Measurements from ENCODE around the gene MAST1. TPM values are rescaled to one million over a fixed set of nuclear protein-coding genes. Genes with fewer than 3 reads are reported as not detected.

MAST1 gene
- total RNA-seq, 2 donors from 2014 or later: 0.42 to 1.4 TPM

DNA sequence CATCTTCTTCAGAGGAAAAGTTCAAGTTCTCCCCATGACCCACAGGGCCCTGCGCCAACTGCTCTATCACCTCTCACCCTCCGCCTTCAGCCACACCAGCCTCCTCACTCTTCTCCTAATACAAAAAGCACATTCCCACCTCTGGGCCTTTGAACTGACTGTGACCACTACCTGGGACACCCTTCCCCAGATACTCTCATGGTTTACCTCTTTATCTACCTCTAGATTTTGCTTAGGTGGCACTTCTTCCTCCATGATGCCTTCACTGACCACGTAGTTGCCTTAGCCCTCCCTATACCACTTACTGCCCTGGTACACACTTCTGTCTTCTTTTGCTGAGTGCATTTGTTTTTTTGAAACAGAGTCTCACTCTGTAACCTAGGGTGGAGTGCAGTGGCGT is 84.6 kb downstream of the MAST1 start:
- TF ChIP-seq, protein P1, sequence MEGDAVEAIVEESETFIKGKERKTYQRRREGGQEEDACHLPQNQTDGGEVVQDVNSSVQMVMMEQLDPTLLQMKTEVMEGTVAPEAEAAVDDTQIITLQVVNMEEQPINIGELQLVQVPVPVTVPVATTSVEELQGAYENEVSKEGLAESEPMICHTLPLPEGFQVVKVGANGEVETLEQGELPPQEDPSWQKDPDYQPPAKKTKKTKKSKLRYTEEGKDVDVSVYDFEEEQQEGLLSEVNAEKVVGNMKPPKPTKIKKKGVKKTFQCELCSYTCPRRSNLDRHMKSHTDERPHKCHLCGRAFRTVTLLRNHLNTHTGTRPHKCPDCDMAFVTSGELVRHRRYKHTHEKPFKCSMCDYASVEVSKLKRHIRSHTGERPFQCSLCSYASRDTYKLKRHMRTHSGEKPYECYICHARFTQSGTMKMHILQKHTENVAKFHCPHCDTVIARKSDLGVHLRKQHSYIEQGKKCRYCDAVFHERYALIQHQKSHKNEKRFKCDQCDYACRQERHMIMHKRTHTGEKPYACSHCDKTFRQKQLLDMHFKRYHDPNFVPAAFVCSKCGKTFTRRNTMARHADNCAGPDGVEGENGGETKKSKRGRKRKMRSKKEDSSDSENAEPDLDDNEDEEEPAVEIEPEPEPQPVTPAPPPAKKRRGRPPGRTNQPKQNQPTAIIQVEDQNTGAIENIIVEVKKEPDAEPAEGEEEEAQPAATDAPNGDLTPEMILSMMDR (IDR thresholded peaks at IDR 0.05): no peak
- intact Hi-C loops (cut with DNase I): no loop called here
- Histone ChIP-seq H3K36me3 (peaks cover 11% of the 10 kb centered on the region), H3K4me1 (no peaks in the 10 kb centered on the region), H3K9me3 (no peaks in the 10 kb centered on the region), H3K9ac (ENCODE audit: low read depth in 2 of 2, low read length in 2 of 2) (no peak overlapping the region), H3K27me3 (no peaks in the 10 kb centered on the region), H3K4me3 (no peak overlapping the region), H3K27ac (no peak overlapping the region)
- DNase-seq: no peak

Small RNAs within 50 kb of the gene (microRNA-seq; reads per million reads assigned to microRNA genes)
- not detected for gene MIR5695
- not detected for gene MIR6794

Other genes with a start within 250 kb of the MAST1 start
- gene ZNF490, start 227.7 kb upstream of the MAST1 start, total RNA-seq: 1 to 10 TPM; 6.2 to 7.5 TPM
- gene ZNF791, start 227.6 kb upstream of the MAST1 start, total RNA-seq: 10 to 100 TPM; 17.9 to 20.5 TPM
- 10 to 100 TPM; 51.7 to 67.4 TPM for gene MAN2B1, start 171.8 kb upstream of the MAST1 start, total RNA-seq
- 10 to 100 TPM in 1 of 2 donors, 1 to 10 TPM in 1; 7.3 to 17.9 TPM for gene WDR83, start 171.7 kb upstream of the MAST1 start, total RNA-seq
- 10 to 100 TPM; 66.2 to 87.5 TPM for gene DHPS, start 156.6 kb upstream of the MAST1 start, total RNA-seq
- gene GNG14, start 150.5 kb upstream of the MAST1 start, total RNA-seq: not detected
- gene FBXW9, start 141.9 kb upstream of the MAST1 start, total RNA-seq: 10 to 100 TPM in 1 of 2 donors, 1 to 10 TPM in 1; 6.5 to 10.3 TPM
- gene TNPO2, start 114.6 kb upstream of the MAST1 start, total RNA-seq: 10 to 100 TPM; 46.7 to 65.5 TPM
- gene TRIR, start 103.8 kb upstream of the MAST1 start, total RNA-seq: 100 to 1,000 TPM; 130 to 217 TPM
- gene GET3, start 101.0 kb upstream of the MAST1 start, total RNA-seq: 10 to 100 TPM; 53.6 to 77.2 TPM
- gene BEST2, start 86.7 kb upstream of the MAST1 start, total RNA-seq: 10 to 100 TPM; 12.1 to 22.6 TPM
- gene HOOK2, start 63.0 kb upstream of the MAST1 start, total RNA-seq: 10 to 100 TPM; 54.8 to 72.0 TPM
- gene JUNB, start 47.0 kb upstream of the MAST1 start, total RNA-seq: 100 to 1,000 TPM; 113 to 173 TPM
- gene PRDX2, start 36.7 kb upstream of the MAST1 start, total RNA-seq: 100 to 1,000 TPM; 347 to 417 TPM
- gene THSD8, start 36.4 kb upstream of the MAST1 start, total RNA-seq: 10 to 100 TPM in 1 of 2 donors, 1 to 10 TPM in 1; 6.5 to 18.5 TPM
- gene RNASEH2A, start 31.9 kb upstream of the MAST1 start, total RNA-seq: 10 to 100 TPM in 1 of 2 donors, 1 to 10 TPM in 1; 8.8 to 44.8 TPM
- gene RTBDN, start 3.9 kb upstream of the MAST1 start, total RNA-seq: under 1 TPM in 1 of 2 donors, not detected in 1; 0.35 TPM
- 10 to 100 TPM; 29.0 to 33.5 TPM for gene DNASE2, start 42.9 kb downstream of the MAST1 start, total RNA-seq
- gene KLF1, start 48.7 kb downstream of the MAST1 start, total RNA-seq: under 1 TPM in 1 of 2 donors, not detected in 1; 0.25 TPM
- gene GCDH, start 52.6 kb downstream of the MAST1 start, total RNA-seq: 10 to 100 TPM; 21.1 to 39.2 TPM
- under 1 TPM in 1 of 2 donors, not detected in 1; 0.32 TPM for gene SYCE2, start 80.8 kb downstream of the MAST1 start, total RNA-seq
- 100 to 1,000 TPM in 1 of 2 donors, 10 to 100 TPM in 1; 46.9 to 111 TPM for gene FARSA, start 95.2 kb downstream of the MAST1 start, total RNA-seq
- gene CALR, start 100.1 kb downstream of the MAST1 start, total RNA-seq: 1,000 to 10,000 TPM in 1 of 2 donors, 100 to 1,000 TPM in 1; 682 to 1,848 TPM
- gene RAD23A, start 107.3 kb downstream of the MAST1 start, total RNA-seq: 100 to 1,000 TPM in 1 of 2 donors, 10 to 100 TPM in 1; 78.5 to 121 TPM
- 10 to 100 TPM; 16.1 to 41.9 TPM for gene GADD45GIP1, start 118.7 kb downstream of the MAST1 start, total RNA-seq
- gene DAND5, start 131.1 kb downstream of the MAST1 start, total RNA-seq: under 1 TPM; 0.19 to 0.27 TPM
- gene NFIX, start 157.0 kb downstream of the MAST1 start, total RNA-seq: 10 to 100 TPM; 70.9 to 73.8 TPM